HFFc6 (cell line): ENCODE data around the gene DYNLRB1. TPM values are rescaled to one million over a fixed set of nuclear protein-coding genes. Genes with fewer than 3 reads are reported as not detected.

Experiments used
- DNase-seq: peaks from one replicate; pipeline ENCODE4 v3.0.0-alpha.2; 2018
- H3K27ac Mint-ChIP-seq: 2 replicates; pipeline ENCODE4 v1.8.0; 2020; ENCODE audit warnings: mild to moderate bottlenecking, mixed read lengths
- H3K27me3 Mint-ChIP-seq: 2 replicates; pipeline ENCODE4 v1.8.0; 2021; ENCODE audit warnings: mild to moderate bottlenecking, moderate library complexity, mixed read lengths; ENCODE audit not compliant: insufficient read depth
- H3K36me3 Mint-ChIP-seq: 2 replicates; pipeline ENCODE4 v1.8.0; 2021; ENCODE audit warnings: low read depth, mixed read lengths
- H3K4me1 Mint-ChIP-seq: 2 replicates; pipeline ENCODE4 v1.8.0; 2020; ENCODE audit warnings: low read depth, mixed read lengths
- H3K4me3 Mint-ChIP-seq: 2 replicates; pipeline ENCODE4 v1.8.0; 2020; ENCODE audit warnings: mild to moderate bottlenecking, moderate library complexity, mixed read lengths
- H3K9me3 Mint-ChIP-seq: 2 replicates; pipeline ENCODE4 v1.8.0; 2020; ENCODE audit warnings: mild to moderate bottlenecking, mixed read lengths
- CTCF ChIP-seq: fragments of 200-600 bp; sonication (generic); IDR thresholded peaks from 2 replicates; pipeline ENCODE4 v1.5.0; 2021; ENCODE audit warnings: antibody characterized with exemption, mild to moderate bottlenecking
- total RNA-seq, 6 experiments: library from RNA; stranded (reverse); fragmentation: NEBNext Ultra II Directional; extraction: Animal tissue kit (Norgen Biotek cat#: 25700); gene quantifications; 2 replicates in 1 of 6; 3 replicates in 5 of 6; pipeline ENCODE4 v1.2.3, GENCODE V29; 2021

The DYNLRB1 gene
- total RNA-seq, 6 experiments from 2014 or later, result 194 to 277 (median 223) TPM

- Mint-ChIP-seq H3K27ac (peak overlapping the region; percentile 45; the same call in 1 of the 2 replicates), H3K27me3 (peaks cover 2% of the 10 kb centered on the region; the same call in 1 of the 2 replicates), H3K4me1 (0 out of 2 replicates have a peak, but pooled peaks cover 5% of the 10 kb centered on the region), H3K36me3 (peaks cover 35% of the 10 kb centered on the region), H3K4me3 (no peak overlapping the region), H3K9me3 (no peaks in the 10 kb centered on the region)
- DNase-seq, result no peak
- TF ChIP-seq CTCF, result peak; percentile 64
Measured at GRCh38 chr20:34536798-34537394, 20.7 kb downstream of the DYNLRB1 start.

GRCh38 chr20:34537651-34538050 is 21.4 kb downstream of the DYNLRB1 start:
- Mint-ChIP-seq H3K36me3 (peaks cover 35% of the 10 kb centered on the region), H3K4me1 (0 out of 2 replicates have a peak, but pooled peaks cover 5% of the 10 kb centered on the region)
- DNase-seq, result no peak

GRCh38 chr20:34538671-34539123 is 22.5 kb downstream of the DYNLRB1 start:
- H3K36me3 Mint-ChIP-seq, result peaks cover 35% of the 10 kb centered on the region
- no peaks in the 10 kb centered on the region for H3K9me3 Mint-ChIP-seq
- H3K27ac Mint-ChIP-seq, result peak overlapping the region; percentile 25; the same call in 1 of the 2 replicates
- TF ChIP-seq CTCF, result peak; percentile 91
- 0 out of 2 replicates have a peak, but pooled peaks cover 5% of the 10 kb centered on the region for H3K4me1 Mint-ChIP-seq
- H3K4me3 Mint-ChIP-seq, result no peak overlapping the region
- H3K27me3 Mint-ChIP-seq, result peaks cover 2% of the 10 kb centered on the region; the same call in 1 of the 2 replicates
- peak; percentile 36 for DNase-seq

More at GRCh38 chr20:34537651-34538050, 21.4 kb downstream of the DYNLRB1 start:
- TF ChIP-seq CTCF, result no peak
- peaks cover 2% of the 10 kb centered on the region; the same call in 1 of the 2 replicates for H3K27me3 Mint-ChIP-seq
- H3K4me3 Mint-ChIP-seq, result no peak overlapping the region
- H3K27ac Mint-ChIP-seq, result no peak overlapping the region
- no peaks in the 10 kb centered on the region for H3K9me3 Mint-ChIP-seq

- H3K27ac Mint-ChIP-seq, result no peak overlapping the region
- peaks cover 29% of the 10 kb centered on the region for H3K36me3 Mint-ChIP-seq
- DNase-seq, result no peak
- H3K9me3 Mint-ChIP-seq, result no peaks in the 10 kb centered on the region
- peaks cover 2% of the 10 kb centered on the region; the same call in 1 of the 2 replicates for H3K27me3 Mint-ChIP-seq
- H3K4me3 Mint-ChIP-seq, result no peak overlapping the region; the same call in 1 of the 2 replicates
- H3K4me1 Mint-ChIP-seq, result 0 out of 2 replicates have a peak, but pooled peaks cover 5% of the 10 kb centered on the region
- no peak for TF ChIP-seq CTCF
Measured at GRCh38 chr20:34539756-34540155, 23.5 kb downstream of the DYNLRB1 start.

GRCh38 chr20:34540596-34541263 is 24.5 kb downstream of the DYNLRB1 start:
- H3K4me3 Mint-ChIP-seq, result no peak overlapping the region
- no peaks in the 10 kb centered on the region for H3K9me3 Mint-ChIP-seq
- no peak for TF ChIP-seq CTCF
- H3K27me3 Mint-ChIP-seq, result peaks cover 2% of the 10 kb centered on the region; the same call in 1 of the 2 replicates
- H3K27ac Mint-ChIP-seq, result no peak overlapping the region
- peaks cover 21% of the 10 kb centered on the region for H3K36me3 Mint-ChIP-seq
- H3K4me1 Mint-ChIP-seq, result 0 out of 2 replicates have a peak, but pooled peaks cover 5% of the 10 kb centered on the region
- no peak for DNase-seq
